Measurements from ENCODE around the gene NEMP2. TPM values are rescaled to one million over a fixed set of nuclear protein-coding genes. Genes with fewer than 3 reads are reported as not detected.
"Not testable (repeated sequence)": the region's sequence is repeated elsewhere in the genome, so short reads cannot be mapped to it uniquely, and the experiment has no call there.

Gene NEMP2
- total and polyA plus RNA-seq, 8 donors: 8.1 to 22.8 (median 14.0) TPM

- DNase-seq (no peak), ATAC-seq (peak; percentile 59)
- no peak for TF ChIP-seq CTCF (IDR thresholded peaks at IDR 0.05)
- no peaks in the 10 kb centered on the region for H3K27me3 ChIP-seq
- intact Hi-C loops (cut with DNase I): no loop called here
- H3K4me1 ChIP-seq: no peaks in the 10 kb centered on the region
- H3K27ac ChIP-seq: peak overlapping the region in 1 of 2 donors; percentile 43
- H3K4me3 ChIP-seq: no peak overlapping the region
- H3K9me3 ChIP-seq: no peaks in the 10 kb centered on the region
- H3K36me3 ChIP-seq: no peaks in the 10 kb centered on the region
Measured at GRCh38 chr2:190477661-190478454, 56.7 kb downstream of the NEMP2 start.

GRCh38 chr2:190470256-190470826 lies 64.2 kb downstream of the NEMP2 start:
- H3K4me3 ChIP-seq: no peak overlapping the region
- H3K27ac ChIP-seq: peak overlapping the region; percentile 57 to 79
- H3K4me1 ChIP-seq: peaks cover 16 to 21% of the 10 kb centered on the region in 2 donors
- TF ChIP-seq CTCF (IDR thresholded peaks at IDR 0.05): no peak
- intact Hi-C loops (cut with DNase I): no loop called here
- DNase-seq: no peak
- H3K27me3 ChIP-seq: no peaks in the 10 kb centered on the region
- peaks cover 0 to 11% of the 10 kb centered on the region in 2 donors for H3K36me3 ChIP-seq
- H3K9me3 ChIP-seq: no peaks in the 10 kb centered on the region
- ATAC-seq: no peak

GRCh38 chr2:190469771-190470170 lies 64.8 kb downstream of the NEMP2 start:
- H3K27ac ChIP-seq: peak overlapping the region; percentile 57 to 79
- H3K36me3 ChIP-seq: peaks cover 0 to 11% of the 10 kb centered on the region in 2 donors
- no peaks in the 10 kb centered on the region for H3K27me3 ChIP-seq
- no peaks in the 10 kb centered on the region for H3K9me3 ChIP-seq
- DNase-seq (peak in 1 of 4 donors; percentile 73), ATAC-seq (peak; percentile 79)
- H3K4me3 ChIP-seq: no peak overlapping the region
- peaks cover 16 to 21% of the 10 kb centered on the region in 2 donors for H3K4me1 ChIP-seq
- intact Hi-C loops (cut with DNase I): no loop called here
- no peak for TF ChIP-seq CTCF (IDR thresholded peaks at IDR 0.05)

GRCh38 chr2:190468814-190469569 lies 65.5 kb downstream of the NEMP2 start:
- no peak overlapping the region for H3K4me3 ChIP-seq
- peak in 3 of 4 donors; percentile 44 to 94 (median 93) for DNase-seq
- ATAC-seq: peak; percentile 86
- peaks cover 16 to 21% of the 10 kb centered on the region in 2 donors for H3K4me1 ChIP-seq
- TF ChIP-seq CTCF (IDR thresholded peaks at IDR 0.05): no peak
- peak overlapping the region; percentile 79 to 82 for H3K27ac ChIP-seq
- H3K9me3 ChIP-seq: no peaks in the 10 kb centered on the region
- H3K36me3 ChIP-seq: peaks cover 0 to 11% of the 10 kb centered on the region in 2 donors
- intact Hi-C loops (cut with DNase I): no loop called here
- no peaks in the 10 kb centered on the region for H3K27me3 ChIP-seq

- ATAC-seq: peak; percentile 6
- H3K27me3 ChIP-seq; H3K4me3 ChIP-seq; H3K9me3 ChIP-seq; DNase-seq; intact Hi-C loops (cut with DNase I): not testable (repeated sequence)
- H3K4me1 ChIP-seq: peaks cover 16 to 21% of the 10 kb centered on the region in 2 donors
- peaks cover 0 to 11% of the 10 kb centered on the region in 2 donors for H3K36me3 ChIP-seq
- peak overlapping the region; percentile 79 to 82 for H3K27ac ChIP-seq
Measured at GRCh38 chr2:190468354-190468753, 66.2 kb downstream of the NEMP2 start.

Data from left lung (tissue), 10 donors.